Astrocyte of the cerebellum (primary cell): ENCODE data around the gene EIF2AK3.

ENCODE experiments used
- DNase-seq: peaks from one replicate; pipeline ENCODE4 v3.0.0-alpha.2; 2011; ENCODE audit warnings: low read depth
- H3K4me3 ChIP-seq: 2 replicates; pipeline ENCODE4 v1.5.1; 2011; ENCODE audit warnings: mild to moderate bottlenecking, low read depth, low read length, moderate library complexity
- in situ Hi-C: cut with HindIII; loops from 2 replicates; pipeline ENCODE4 v1.10.0; 2017; ENCODE audit warnings: low sequenced_read_pairs
- TF ChIP-seq, protein P1 (sequence below): IDR thresholded peaks from 2 replicates; pipeline ENCODE4 v1.5.1; 2012; ENCODE audit warnings: low read length, low read depth, moderate library complexity, mild to moderate bottlenecking; ENCODE audit errors: missing control alignments

Gene EIF2AK3

DNA sequence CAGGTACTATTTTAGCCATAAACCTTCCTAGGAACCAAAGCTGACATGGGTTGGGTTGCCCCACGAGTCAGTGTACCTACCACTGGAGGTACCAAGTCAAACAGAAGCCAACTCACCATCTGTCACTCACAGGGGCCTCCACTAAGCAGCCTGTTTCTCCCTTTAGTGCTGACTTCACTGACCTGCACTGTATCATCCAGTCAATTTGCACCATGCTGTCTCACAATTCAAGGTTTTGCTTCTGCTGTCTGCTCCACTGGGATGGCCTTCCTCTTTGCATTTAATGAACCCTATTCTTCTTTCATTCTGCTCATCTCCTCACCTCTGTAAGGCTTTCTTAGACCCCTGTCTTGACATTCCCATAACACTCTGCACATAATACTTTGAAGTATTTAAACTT lies 47.2 kb downstream of the EIF2AK3 start:
- in situ Hi-C loops, result no loop called here
- DNase-seq, result no peak
- TF ChIP-seq, protein P1, sequence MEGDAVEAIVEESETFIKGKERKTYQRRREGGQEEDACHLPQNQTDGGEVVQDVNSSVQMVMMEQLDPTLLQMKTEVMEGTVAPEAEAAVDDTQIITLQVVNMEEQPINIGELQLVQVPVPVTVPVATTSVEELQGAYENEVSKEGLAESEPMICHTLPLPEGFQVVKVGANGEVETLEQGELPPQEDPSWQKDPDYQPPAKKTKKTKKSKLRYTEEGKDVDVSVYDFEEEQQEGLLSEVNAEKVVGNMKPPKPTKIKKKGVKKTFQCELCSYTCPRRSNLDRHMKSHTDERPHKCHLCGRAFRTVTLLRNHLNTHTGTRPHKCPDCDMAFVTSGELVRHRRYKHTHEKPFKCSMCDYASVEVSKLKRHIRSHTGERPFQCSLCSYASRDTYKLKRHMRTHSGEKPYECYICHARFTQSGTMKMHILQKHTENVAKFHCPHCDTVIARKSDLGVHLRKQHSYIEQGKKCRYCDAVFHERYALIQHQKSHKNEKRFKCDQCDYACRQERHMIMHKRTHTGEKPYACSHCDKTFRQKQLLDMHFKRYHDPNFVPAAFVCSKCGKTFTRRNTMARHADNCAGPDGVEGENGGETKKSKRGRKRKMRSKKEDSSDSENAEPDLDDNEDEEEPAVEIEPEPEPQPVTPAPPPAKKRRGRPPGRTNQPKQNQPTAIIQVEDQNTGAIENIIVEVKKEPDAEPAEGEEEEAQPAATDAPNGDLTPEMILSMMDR, result no peak
- no peak overlapping the region for H3K4me3 ChIP-seq

DNA sequence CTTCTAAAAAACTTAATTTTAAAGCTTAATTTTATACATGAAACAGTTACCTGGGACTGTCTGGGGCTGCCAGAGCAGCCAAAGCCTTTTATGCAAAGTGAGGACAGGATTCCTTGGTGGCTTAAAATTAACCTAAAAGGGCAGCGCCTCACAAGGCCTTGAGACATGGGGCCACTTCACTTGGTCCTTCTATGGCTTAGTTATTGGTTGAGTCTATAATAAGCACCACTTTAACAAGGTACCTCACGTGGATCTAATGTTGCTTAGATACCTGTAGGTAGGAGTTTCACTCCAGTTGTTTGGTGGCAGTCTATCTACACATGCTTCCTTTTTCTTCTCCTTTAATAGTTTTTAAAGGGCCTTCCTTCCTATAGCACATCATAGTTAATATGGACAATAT lies 51.6 kb downstream of the EIF2AK3 start:
- no peak for DNase-seq
- in situ Hi-C loops, result loop anchor here (5.0 to 10.0 kb wide), 2 partner anchors 79 to 97 kb away; no protein-coding TSS in a partner anchor
- no peak overlapping the region for H3K4me3 ChIP-seq
- TF ChIP-seq, protein P1, result no peak

DNA sequence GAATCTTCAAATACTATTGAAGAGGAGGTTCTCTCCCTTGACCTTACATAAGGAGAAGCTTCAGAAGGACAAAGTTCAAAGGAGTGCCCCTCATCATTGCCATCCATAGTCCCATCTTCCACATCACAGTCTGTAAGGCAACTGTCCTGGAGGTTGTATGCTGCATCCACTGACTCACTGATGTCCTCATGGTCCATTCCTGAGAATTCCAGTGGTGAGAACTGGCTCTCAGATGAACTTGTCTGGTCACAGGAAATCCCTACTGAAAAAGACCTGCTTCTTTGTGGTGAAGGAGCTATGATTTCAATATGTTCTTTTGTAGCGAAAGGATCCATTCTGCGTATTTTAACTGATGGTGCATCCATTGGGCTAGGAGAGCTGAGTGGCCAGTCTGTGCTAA lies 52.2 kb downstream of the EIF2AK3 start:
- TF ChIP-seq, protein P1, result no peak
- no peak for DNase-seq
- in situ Hi-C loops, result loop anchor here (5.0 to 10.0 kb wide), 2 partner anchors 80 to 97 kb away; no protein-coding TSS in a partner anchor
- no peak overlapping the region for H3K4me3 ChIP-seq

DNA sequence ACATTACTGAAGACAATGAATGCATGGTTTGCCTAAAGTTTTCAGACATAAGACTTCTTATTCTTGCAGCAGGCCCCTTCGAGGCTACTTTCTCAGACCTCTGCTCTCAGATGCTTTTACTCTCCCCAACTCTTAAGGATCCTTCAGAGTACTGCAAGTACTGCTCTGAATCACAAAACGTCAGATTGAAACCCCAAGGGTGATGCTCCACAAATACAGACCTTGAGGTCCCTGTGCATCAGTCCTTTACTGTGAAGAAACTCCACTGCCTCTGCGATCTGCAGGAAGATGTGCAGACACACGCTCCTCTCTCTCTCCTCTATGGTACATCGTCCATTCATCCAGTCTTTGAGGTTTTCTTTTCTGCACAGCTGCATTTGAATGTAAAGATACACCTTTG lies 52.8 kb downstream of the EIF2AK3 start:
- H3K4me3 ChIP-seq, result no peak overlapping the region
- TF ChIP-seq, protein P1, result no peak
- in situ Hi-C loops, result loop anchor here (5.0 to 10.0 kb wide), 2 partner anchors 57 to 80 kb away; no protein-coding TSS in a partner anchor
- DNase-seq, result no peak

DNA sequence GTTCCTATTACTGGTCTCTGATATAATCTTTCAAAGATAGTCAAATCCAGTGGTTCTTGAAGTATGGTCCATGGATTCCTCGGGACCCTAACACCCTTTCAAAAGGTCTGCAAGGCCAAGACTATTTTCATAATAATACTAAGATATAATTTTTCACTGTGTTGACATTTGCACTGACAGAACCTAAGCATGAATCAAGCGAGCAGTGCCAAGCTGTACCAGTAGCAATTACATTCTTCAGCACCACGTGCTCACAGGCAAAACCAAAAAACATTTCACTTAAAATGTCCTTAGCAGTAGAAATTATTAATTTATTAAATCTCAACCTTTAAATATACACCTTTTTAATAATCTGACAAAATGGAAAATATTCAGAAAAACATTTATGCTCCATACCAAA lies 59.1 kb downstream of the EIF2AK3 start:
- no peak for DNase-seq
- in situ Hi-C loops, result no loop called here
- TF ChIP-seq, protein P1, result no peak
- H3K4me3 ChIP-seq, result no peak overlapping the region

DNA sequence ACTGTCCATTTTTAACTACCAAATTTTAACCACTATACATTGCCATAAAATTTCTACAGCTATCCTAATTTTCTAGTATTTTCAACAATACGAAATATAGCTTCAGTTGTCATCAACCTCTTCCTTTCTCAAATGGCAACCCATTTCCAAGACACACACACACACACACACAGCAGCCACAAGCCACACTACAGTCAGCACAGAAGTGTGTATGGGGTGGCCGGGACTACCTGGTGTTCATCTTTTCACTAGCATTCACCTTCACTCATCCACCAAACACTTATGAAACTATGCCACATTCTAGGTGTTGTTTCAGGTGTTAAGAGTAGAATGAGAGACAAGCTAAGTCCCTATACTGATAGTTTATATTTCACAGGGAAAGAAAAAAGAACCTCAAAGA lies 62.9 kb downstream of the EIF2AK3 start:
- H3K4me3 ChIP-seq, result no peak overlapping the region
- no peak for DNase-seq
- TF ChIP-seq, protein P1, result no peak
- in situ Hi-C loops, result no loop called here

DNA sequence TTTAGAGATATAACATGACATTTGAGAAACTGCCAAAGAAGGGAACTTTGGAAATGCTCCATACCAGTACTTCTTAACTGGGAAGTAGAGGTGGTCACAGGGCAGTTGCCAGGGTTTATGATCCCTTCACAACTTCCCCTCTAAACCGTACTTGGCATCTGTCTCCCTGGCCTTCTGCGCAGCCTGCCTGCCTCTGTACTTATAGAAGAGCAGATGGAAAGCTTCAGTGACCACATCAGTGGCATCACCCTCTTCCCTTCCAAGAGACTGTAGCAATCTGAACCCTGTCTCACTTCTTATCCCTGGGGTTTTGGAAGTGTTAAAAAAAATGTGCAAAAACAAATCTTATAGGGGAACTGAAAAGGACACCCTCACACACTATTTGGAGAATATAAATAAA lies 64.1 kb downstream of the EIF2AK3 start:
- TF ChIP-seq, protein P1, result no peak
- no peak for DNase-seq
- in situ Hi-C loops, result no loop called here
- H3K4me3 ChIP-seq, result no peak overlapping the region
